ENCODE data around the gene RBSN. TPM values are rescaled to one million over a fixed set of nuclear protein-coding genes. Genes with fewer than 3 reads are reported as not detected.

Gene RBSN
- total RNA-seq, 1 experiment from 2014 or later: 25.3 TPM

Other genes with a start within 250 kb of the RBSN start
- gene NR2C2, start 151.6 kb downstream of the RBSN start, total RNA-seq (2014; rRNA removed): 16.4 and 20.1 TPM in 2 replicates
- gene MRPS25, start 33.8 kb downstream of the RBSN start, total RNA-seq (2014; rRNA removed): 35.1 and 39.3 TPM in 2 replicates
- 22.1 and 26.6 TPM in 2 replicates for gene CAPN7, start 107.1 kb upstream of the RBSN start, total RNA-seq (2014; rRNA removed)
- gene SH3BP5, start 233.4 kb upstream of the RBSN start, total RNA-seq (2014; rRNA removed): 7.8 and 8.4 TPM in 2 replicates

Measured in LHCN-M2 (cell line).